A549 (cell line): ENCODE measurements around the gene CDK14.

ENCODE experiments used
- BCL3 ChIP-seq: fragments of >200 bp; sonication (Bioruptor Twin); formaldehyde crosslinking; IDR thresholded peaks from 3 replicates; pipeline ENCODE4 v1.6.1; 2016
- CEBPB ChIP-seq, 2 experiments: fragments of >200 bp in 1 of 2; sonication (Bioruptor Twin) in 1 of 2; formaldehyde crosslinking in 1 of 2; IDR thresholded peaks; 2 replicates each; pipeline ENCODE4 v1.6.1; 2012 to 2016
- CHD2 ChIP-seq: fragments of 150-350 bp; IDR thresholded peaks from 2 replicates; pipeline ENCODE4 v1.6.1; 2014; ENCODE audit warnings: low read length; ENCODE audit not compliant: partially characterized antibody
- CTCF ChIP-seq: fragments of >200 bp; sonication (Bioruptor Twin); formaldehyde crosslinking; IDR thresholded peaks from 3 replicates; pipeline ENCODE4 v1.5.1; 2016
- EHMT2 ChIP-seq: fragments of 200-600 bp; sonication (generic); IDR thresholded peaks from 2 replicates; pipeline ENCODE4 v1.6.1; 2016; ENCODE audit warnings: antibody characterized with exemption, low read depth, mild to moderate bottlenecking, moderate library complexity
- ELK1 ChIP-seq: fragments of 150-350 bp; IDR thresholded peaks from 2 replicates; pipeline ENCODE4 v1.6.1; 2014; ENCODE audit warnings: low read depth, mild to moderate bottlenecking, low read length
- EP300 ChIP-seq, 2 experiments: fragments of >200 bp; sonication (Bioruptor Twin); formaldehyde crosslinking; IDR thresholded peaks; 2 replicates in 1 of 2; 3 replicates in 1 of 2; pipeline ENCODE4 v1.6.1; 2016 to 2017
- JUNB ChIP-seq: fragments of >200 bp; sonication (Bioruptor Twin); formaldehyde crosslinking; IDR thresholded peaks from 2 replicates; pipeline ENCODE4 v1.6.1; 2016
- KDM5A ChIP-seq: fragments of 200-600 bp; sonication (generic); IDR thresholded peaks from 2 replicates; pipeline ENCODE4 v1.6.1; 2016; ENCODE audit warnings: antibody characterized with exemption, mild to moderate bottlenecking
- POLR2A ChIP-seq: IDR thresholded peaks from 2 replicates; pipeline ENCODE4 v1.6.1; 2012; ENCODE audit warnings: mild to moderate bottlenecking, low read length
- RARB ChIP-seq: fragments of 250-450 bp; sonication (Bioruptor Pico); IDR thresholded peaks from 2 replicates; pipeline ENCODE4 v1.8.0; 2021; ENCODE audit warnings: mild to moderate bottlenecking, moderate library complexity
- RNF2 ChIP-seq: fragments of 200-600 bp; sonication (generic); IDR thresholded peaks from 2 replicates; pipeline ENCODE4 v1.6.1; 2016; ENCODE audit warnings: low read depth, mild to moderate bottlenecking, antibody characterized with exemption, moderate library complexity, borderline replicate concordance
- SREBF2 ChIP-seq: fragments of 450-650 bp; IDR thresholded peaks from 2 replicates; pipeline ENCODE4 v1.6.1; 2014; ENCODE audit warnings: mild to moderate bottlenecking, moderate library complexity

GRCh38 chr7:90850471-90850870 lies 254.3 kb downstream of the CDK14 start:
- TF ChIP-seq CTCF (no peak), BCL3 (no peak), JUNB (no peak), EHMT2 (no peak), RNF2 (no peak), KDM5A (no peak), CEBPB (IDR thresholded peaks at IDR 0.05) (no peak), CHD2 (no peak), EP300 (IDR thresholded peaks at IDR 0.05) (no peak), ELK1 (no peak), RARB (no peak), POLR2A (no peak), SREBF2 (no peak)
